K562 (cell line): ENCODE measurements around the gene NCOA1. TPM values are rescaled to one million over a fixed set of nuclear protein-coding genes. Genes with fewer than 3 reads are reported as not detected.

Experiments used
- ARID4B ChIP-seq: sonication (generic); formaldehyde crosslinking; IDR thresholded peaks from 2 replicates; pipeline ENCODE4 v1.8.0; 2022; ENCODE audit warnings: mild to moderate bottlenecking, missing genetic modification reagents
- CREB1 ChIP-seq, 2 experiments: sonication (generic) in 1 of 2; formaldehyde crosslinking in 1 of 2; IDR thresholded peaks; 2 replicates each; pipeline versions ENCODE4 v1.6.1 to v1.8.0; 2012 to 2022; ENCODE audit warnings: inconsistent platforms in 1 of 2, mild to moderate bottlenecking in 1 of 2, missing genetic modification reagents in 1 of 2, moderate library complexity in 1 of 2
- FOS ChIP-seq: IDR thresholded peaks from 3 replicates; pipeline ENCODE4 v1.6.1; 2011; ENCODE audit not compliant: insufficient read length; ENCODE audit errors: extremely low read depth
- FOXK2 ChIP-seq, 2 experiments: fragments of 450-650 bp; IDR thresholded peaks in 1 of 2; conservative IDR thresholded peaks in 1 of 2; 2 replicates each; pipeline ENCODE4 v1.6.1; 2016; ENCODE audit warnings: low read depth in 2 of 2, mild to moderate bottlenecking in 1 of 2
- GTF2A2 ChIP-seq: IDR thresholded peaks from 2 replicates; pipeline ENCODE4 v1.6.1; 2016; ENCODE audit warnings: mild to moderate bottlenecking, missing genetic modification characterization, missing compliant biosample characterization
- HNRNPLL ChIP-seq: fragments of 200-400 bp; formaldehyde crosslinking; IDR thresholded peaks from 2 replicates; pipeline ENCODE4 v1.6.1; 2017; ENCODE audit warnings: low read length, low read depth, mild to moderate bottlenecking; ENCODE audit not compliant: poor library complexity, severe bottlenecking
- MTA3 ChIP-seq: fragments of 450-650 bp; formaldehyde crosslinking; IDR thresholded peaks from 2 replicates; pipeline ENCODE4 v1.6.1; 2017; ENCODE audit warnings: mild to moderate bottlenecking, borderline replicate concordance
- NFIC ChIP-seq: fragments of 450-650 bp; IDR thresholded peaks from 2 replicates; pipeline ENCODE4 v1.6.1; 2017; ENCODE audit warnings: mild to moderate bottlenecking, inconsistent platforms
- POLR2G ChIP-seq: fragments of 200-400 bp; formaldehyde crosslinking; IDR thresholded peaks from 2 replicates; pipeline ENCODE4 v1.6.1; 2017; ENCODE audit warnings: low read depth, mild to moderate bottlenecking, antibody characterized with exemption, low read length, moderate library complexity
- RBM17 ChIP-seq: fragments of 200-400 bp; formaldehyde crosslinking; IDR thresholded peaks from 2 replicates; pipeline ENCODE4 v1.6.1; 2017; ENCODE audit warnings: low read depth, mild to moderate bottlenecking, low read length, borderline replicate concordance
- SMARCC2 ChIP-seq: fragments of 450-650 bp; IDR thresholded peaks from 2 replicates; pipeline ENCODE4 v1.6.1; 2017; ENCODE audit warnings: antibody characterized with exemption, moderate library complexity, mild to moderate bottlenecking, low read depth
- SMC3 ChIP-seq: conservative IDR thresholded peaks from 2 replicates; pipeline ENCODE4 v1.6.1; 2011; ENCODE audit warnings: low read depth, low read length, improper control_type of control experiment; ENCODE audit not compliant: insufficient read depth
- TAF7 ChIP-seq: fragments of 450-650 bp; IDR thresholded peaks from 2 replicates; pipeline ENCODE4 v1.6.1; 2016; ENCODE audit warnings: missing genetic modification characterization, missing compliant biosample characterization
- ZMIZ1 ChIP-seq, 2 experiments: fragments of 150-350 bp in 1 of 2; IDR thresholded peaks; 2 replicates each; pipeline ENCODE4 v1.6.1; 2012 to 2016; ENCODE audit warnings: low read depth in 2 of 2, low read length in 2 of 2, mild to moderate bottlenecking in 1 of 2, moderate library complexity in 1 of 2
- ZNF146 ChIP-seq: IDR thresholded peaks from one replicate; pipeline ENCODE4 v1.6.1; 2018; ENCODE audit warnings: missing compliant biosample characterization; ENCODE audit not compliant: unreplicated experiment
- ZNF511 ChIP-seq: sonication (generic); formaldehyde crosslinking; IDR thresholded peaks from 2 replicates; pipeline ENCODE4 v1.8.0; 2022; ENCODE audit warnings: mild to moderate bottlenecking, missing genetic modification reagents
- ZNF696 ChIP-seq: fragments of 250-450 bp; sonication (Bioruptor Pico); conservative IDR thresholded peaks from 2 replicates; pipeline ENCODE4 v1.4.0; 2020; ENCODE audit warnings: mild to moderate bottlenecking, moderate library complexity
- polyA plus RNA-seq, 8 experiments: library from polyadenylated mRNA; depleted of rRNA in 4 of 8; stranded (reverse) in 5 of 8; unstranded in 3 of 8; fragments of >200 nt; fragmentation: Nextera tagmentation in 2 of 8; fragmentation: Illumina TruSeq in 1 of 8; extraction: Ambion mirVana in 2 of 8; extraction: Trizol in 1 of 8; gene quantifications; 2 replicates each; pipeline versions ENCODE4 v1.2.1 to v1.2.3, GENCODE V29; 2011 to 2014; ENCODE audit warnings: inconsistent platforms in 1 of 8, missing spikeins in 1 of 8
- total RNA-seq, 7 experiments: library from RNA; depleted of rRNA in 6 of 7; stranded (reverse); fragments of >200 nt in 6 of 7; fragmentation: Illumina TruSeq in 2 of 7; extraction: Trizol in 2 of 7; gene quantifications; 2 replicates each; pipeline versions ENCODE4 v1.2.1 to v1.2.3, GENCODE V29; 2011 to 2021; ENCODE audit warnings: low replicate concordance in 1 of 7

NCOA1 gene
- total and polyA plus RNA-seq, 9 of the 15 experiments (the other 6 are each of a cell fraction or from before 2014, with no cell fraction given) = 4.9 to 25.7 (median 17.0) TPM

GRCh38 chr2:24792874-24793760 is 302.1 kb downstream of the NCOA1 start, which contains the start of the genes CENPO and PTRHD1 (continued):
- peak; percentile 65 for TF ChIP-seq ARID4B (CRISPR knock-in tag)
- peak; percentile 50; the same call in 1 of the 2 replicates for TF ChIP-seq MTA3
- TF ChIP-seq HNRNPLL = peak; percentile 65
- peak in 1 of 2 experiments; percentile 62; a peak in 1 of 4 replicates for TF ChIP-seq ZMIZ1 (IDR thresholded peaks at IDR 0.05; ENCODE audit: low read depth in 2 of 2, low read length in 2 of 2)
- no peak for TF ChIP-seq GTF2A2 (tag)
- peak; percentile 88 for TF ChIP-seq TAF7
- TF ChIP-seq POLR2G = peak; percentile 98
- TF ChIP-seq NFIC = no peak; the same call in 1 of the 2 replicates
- peak; percentile 5; the same call in 1 of the 2 replicates for TF ChIP-seq SMARCC2
- TF ChIP-seq ZNF511 (CRISPR knock-in tag) = peak; percentile 78
- peak; percentile 79 to 80 for TF ChIP-seq FOXK2 (conservative IDR thresholded peaks at IDR 0.05 in 1 of 2, IDR thresholded peaks at IDR 0.05 in 1 of 2; ENCODE audit: low read depth in 2 of 2)
- TF ChIP-seq CREB1 (IDR thresholded peaks at IDR 0.05) = peak; percentile 15
- peak; percentile 15; the same call in 1 of the 2 replicates for TF ChIP-seq CREB1 (CRISPR knock-in tag; IDR thresholded peaks at IDR 0.05)
- TF ChIP-seq ZNF696 (CRISPR knock-in tag) = no peak
- peak; percentile 60 for TF ChIP-seq SMC3
- no peak for TF ChIP-seq RBM17
- TF ChIP-seq ZNF146 (CRISPR knock-in tag) = no peak
- TF ChIP-seq FOS = no peak
